ENCODE measurements around the gene ERBB4. TPM values are rescaled to one million over a fixed set of nuclear protein-coding genes. Genes with fewer than 3 reads are reported as not detected.

Gene ERBB4
- total RNA-seq, 1 donor from 2014 or later = 1.7 TPM

- no peaks in the 10 kb centered on the region for H3K4me1 ChIP-seq
- TF ChIP-seq CTCF (IDR thresholded peaks at IDR 0.05) = no peak
- intact Hi-C loops (cut with DNase I) = no loop called here
Measured at GRCh38 chr2:212406716-212407115, 131.9 kb downstream of the ERBB4 start.

GRCh38 chr2:212402316-212402715 lies 136.3 kb downstream of the ERBB4 start:
- intact Hi-C loops (cut with DNase I) = no loop called here

More at GRCh38 chr2:212406716-212407115, 131.9 kb downstream of the ERBB4 start:
- Histone ChIP-seq H3K27me3 (no peaks in the 10 kb centered on the region), H3K36me3 (no peaks in the 10 kb centered on the region), H3K4me3 (no peak overlapping the region), H3K9me3 (no peaks in the 10 kb centered on the region), H3K27ac (no peak overlapping the region)
- no peak for DNase-seq (ENCODE audit: low spot score in 2 of 2)

DNA sequence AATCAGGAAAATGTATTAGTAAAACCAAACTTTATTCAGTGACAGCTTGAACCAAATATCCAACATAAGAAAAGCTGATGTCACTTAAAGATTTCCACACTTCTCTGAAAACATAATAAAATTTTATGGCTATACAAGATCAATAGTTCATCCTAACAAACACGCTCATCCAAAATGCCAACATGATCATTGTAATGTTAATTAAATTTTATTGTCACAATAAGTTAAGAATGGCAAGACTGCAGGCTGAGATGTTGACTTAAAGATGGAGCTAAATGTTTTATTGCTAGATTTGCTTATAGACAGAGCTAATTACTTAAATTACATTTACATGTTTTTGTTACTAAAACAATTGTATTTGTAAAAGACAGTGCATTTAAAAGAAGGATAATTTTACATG lies 140.3 kb downstream of the ERBB4 start:
- no peak for DNase-seq (ENCODE audit: low spot score in 2 of 2)
- no peak for TF ChIP-seq CTCF (IDR thresholded peaks at IDR 0.05)
- Histone ChIP-seq H3K4me3 (no peak overlapping the region), H3K27ac (no peak overlapping the region), H3K36me3 (no peaks in the 10 kb centered on the region), H3K9me3 (no peaks in the 10 kb centered on the region), H3K27me3 (no peaks in the 10 kb centered on the region), H3K4me1 (no peaks in the 10 kb centered on the region)
- intact Hi-C loops (cut with DNase I) = no loop called here

More at GRCh38 chr2:212402316-212402715, 136.3 kb downstream of the ERBB4 start:
- DNase-seq (ENCODE audit: low spot score in 2 of 2) = no peak
- Histone ChIP-seq H3K36me3 (no peaks in the 10 kb centered on the region), H3K27me3 (no peaks in the 10 kb centered on the region), H3K4me3 (no peak overlapping the region), H3K27ac (no peak overlapping the region), H3K9me3 (no peaks in the 10 kb centered on the region), H3K4me1 (no peaks in the 10 kb centered on the region)
- no peak for TF ChIP-seq CTCF (IDR thresholded peaks at IDR 0.05)

GRCh38 chr2:212392544-212392943 lies 146.1 kb downstream of the ERBB4 start:
- no peaks in the 10 kb centered on the region for H3K9me3 ChIP-seq
- DNase-seq (ENCODE audit: low spot score in 2 of 2) = no peak
- H3K27ac ChIP-seq = no peak overlapping the region
- TF ChIP-seq CTCF (IDR thresholded peaks at IDR 0.05) = no peak
- H3K36me3 ChIP-seq = no peaks in the 10 kb centered on the region
- no peaks in the 10 kb centered on the region for H3K27me3 ChIP-seq
- peaks cover 0 to 10% of the 10 kb centered on the region in 2 donors for H3K4me1 ChIP-seq
- no peak overlapping the region for H3K4me3 ChIP-seq
- intact Hi-C loops (cut with DNase I) = no loop called here

DNA sequence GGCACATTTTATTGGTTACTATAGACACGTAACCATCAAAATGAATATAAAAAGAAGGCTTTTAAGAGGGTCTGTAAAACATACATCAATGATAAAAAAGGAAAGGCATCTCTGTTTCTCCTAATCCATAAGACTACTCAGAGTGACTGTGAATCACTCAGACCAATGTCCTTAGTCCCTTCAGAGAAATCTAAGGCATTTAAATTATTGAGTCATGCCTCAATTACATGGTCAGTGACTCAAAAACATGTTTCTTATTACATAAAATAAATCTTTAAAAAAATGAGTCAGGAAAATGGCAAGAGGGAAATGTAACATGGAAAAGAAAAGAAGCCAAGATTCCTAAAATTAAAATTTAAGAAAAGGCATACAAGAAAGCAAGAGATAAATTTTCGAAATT lies 146.6 kb downstream of the ERBB4 start:
- intact Hi-C loops (cut with DNase I) = no loop called here
- no peaks in the 10 kb centered on the region for H3K27me3 ChIP-seq
- TF ChIP-seq CTCF (IDR thresholded peaks at IDR 0.05) = no peak
- peaks cover 0 to 15% of the 10 kb centered on the region in 2 donors for H3K4me1 ChIP-seq
- H3K36me3 ChIP-seq = no peaks in the 10 kb centered on the region
- no peak overlapping the region for H3K27ac ChIP-seq
- H3K4me3 ChIP-seq = no peak overlapping the region
- H3K9me3 ChIP-seq = no peaks in the 10 kb centered on the region
- DNase-seq (ENCODE audit: low spot score in 2 of 2) = no peak

DNA sequence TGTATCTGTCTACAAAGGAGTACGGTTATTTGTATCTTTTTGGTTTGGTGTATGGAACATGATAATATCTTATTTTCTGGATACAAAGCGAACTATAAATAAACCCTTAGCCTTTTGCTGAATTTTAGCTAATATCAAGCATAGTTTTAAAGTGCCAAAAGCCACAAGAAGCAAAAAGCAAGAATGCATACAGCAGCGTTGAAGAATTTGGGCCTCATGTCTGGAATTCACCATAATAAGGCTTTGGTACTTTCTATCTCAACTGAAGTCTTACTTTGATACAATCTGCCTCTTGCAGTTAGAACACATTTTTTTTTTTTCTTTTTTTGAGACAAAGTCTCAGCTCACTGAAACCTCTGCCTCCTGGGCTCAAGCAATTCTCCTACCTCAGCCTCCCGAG lies 151.5 kb downstream of the ERBB4 start:
- intact Hi-C loops (cut with DNase I) = no loop called here
- no peaks in the 10 kb centered on the region for H3K36me3 ChIP-seq
- H3K4me3 ChIP-seq = peak overlapping the region in 1 of 2 donors; percentile 25
- DNase-seq (ENCODE audit: low spot score in 2 of 2) = no peak
- H3K27me3 ChIP-seq = no peaks in the 10 kb centered on the region
- no peaks in the 10 kb centered on the region for H3K9me3 ChIP-seq
- peaks cover 0 to 22% of the 10 kb centered on the region in 2 donors for H3K4me1 ChIP-seq
- TF ChIP-seq CTCF (IDR thresholded peaks at IDR 0.05) = no peak
- H3K27ac ChIP-seq = peak overlapping the region; percentile 56 to 69
